Stimulated activated CD4-positive, alpha-beta T cell treated with anti-CD3 and anti-CD28 coated beads, Interleukin-12 subunit alpha, Interleukin-12 subunit beta, amount 100 ng/mL, for 4 hours (primary cell): ENCODE data around the gene PRKCE.

Experiments
- DNase-seq: peaks from one replicate; pipeline ENCODE4 v3.0.0-alpha.2; 2020

The PRKCE gene

GRCh38 chr2:46067501-46068305, 416.2 kb downstream of the PRKCE start:
- DNase-seq: no peak

GRCh38 chr2:46068636-46069035, 417.2 kb downstream of the PRKCE start:
- DNase-seq: no peak

- DNase-seq: no peak
These were observed 419.6 kb downstream of the PRKCE start for GRCh38 chr2:46071074-46071473.

GRCh38 chr2:46072101-46072820, 420.8 kb downstream of the PRKCE start:
- DNase-seq: no peak

GRCh38 chr2:46073540-46074046, 422.1 kb downstream of the PRKCE start:
- no peak for DNase-seq

GRCh38 chr2:46074501-46074900, 423.0 kb downstream of the PRKCE start:
- DNase-seq: no peak

GRCh38 chr2:46075848-46076247, 424.4 kb downstream of the PRKCE start:
- no peak for DNase-seq

- no peak for DNase-seq
These were observed 424.8 kb downstream of the PRKCE start for GRCh38 chr2:46076251-46076650.

GRCh38 chr2:46076875-46077274, 425.4 kb downstream of the PRKCE start:
- DNase-seq: no peak

- DNase-seq: no peak
These were observed 426.1 kb downstream of the PRKCE start for GRCh38 chr2:46077522-46078107.

GRCh38 chr2:46079985-46080560, 428.6 kb downstream of the PRKCE start:
- DNase-seq: no peak

GRCh38 chr2:46082531-46083485, 431.3 kb downstream of the PRKCE start:
- DNase-seq: no peak

GRCh38 chr2:46086578-46087070, 435.1 kb downstream of the PRKCE start:
- DNase-seq: no peak

- DNase-seq: no peak
These were observed 436.0 kb downstream of the PRKCE start for GRCh38 chr2:46087492-46087891.

GRCh38 chr2:46091004-46091403, 439.5 kb downstream of the PRKCE start:
- DNase-seq: no peak

GRCh38 chr2:46091961-46092667, 440.6 kb downstream of the PRKCE start:
- no peak for DNase-seq

- DNase-seq: no peak
These were observed 443.2 kb downstream of the PRKCE start for GRCh38 chr2:46094689-46095088.

- DNase-seq: no peak
These were observed 444.4 kb downstream of the PRKCE start for GRCh38 chr2:46095830-46096229.

- no peak for DNase-seq
These were observed 444.8 kb downstream of the PRKCE start for GRCh38 chr2:46096260-46096659.

- no peak for DNase-seq
These were observed 446.4 kb downstream of the PRKCE start for GRCh38 chr2:46097714-46098480.
